Muscle of arm (tissue), 12 donors: ENCODE results near the gene LRRFIP1. TPM values are rescaled to one million over a fixed set of nuclear protein-coding genes. Genes with fewer than 3 reads are reported as not detected.
"Not testable (repeated sequence)": the region's sequence is repeated elsewhere in the genome, so short reads cannot be mapped to it uniquely, and the experiment has no call there.

Source experiments
- DNase-seq: peaks from one replicate; pipeline ENCODE4 v3.0.0-alpha.2; 2013
- polyA plus RNA-seq, 12 donors: library from polyadenylated mRNA; unstranded; fragments of 120-200 nt; gene quantifications; one replicate each; pipeline ENCODE4 v1.2.1, GENCODE V29; 2013; ENCODE audit not compliant: insufficient read length in 12 of 12

LRRFIP1 gene
- polyA plus RNA-seq, 12 donors: 108 to 837 (median 163) TPM

- DNase-seq: no peak
These were observed 115.6 kb downstream of the LRRFIP1 start for GRCh38 chr2:237743024-237743423.

GRCh38 chr2:237743561-237744269 lies 116.3 kb downstream of the LRRFIP1 start:
- DNase-seq: no peak

GRCh38 chr2:237744270-237744612 lies 116.9 kb downstream of the LRRFIP1 start:
- DNase-seq: no peak

- peak; percentile 78 for DNase-seq
These were observed 117.3 kb downstream of the LRRFIP1 start for GRCh38 chr2:237744613-237745249.

GRCh38 chr2:237745250-237745613 lies 117.8 kb downstream of the LRRFIP1 start:
- no peak for DNase-seq

GRCh38 chr2:237746302-237747080 lies 119.1 kb downstream of the LRRFIP1 start:
- no peak for DNase-seq

GRCh38 chr2:237747189-237747588 lies 119.8 kb downstream of the LRRFIP1 start:
- DNase-seq: no peak

- DNase-seq: no peak
These were observed 121.6 kb downstream of the LRRFIP1 start for GRCh38 chr2:237749002-237749401.

- no peak for DNase-seq
These were observed 122.6 kb downstream of the LRRFIP1 start for GRCh38 chr2:237749961-237750360.

- DNase-seq: not testable (repeated sequence)
These were observed 123.1 kb downstream of the LRRFIP1 start for GRCh38 chr2:237750441-237750840.

GRCh38 chr2:237752761-237753165 lies 125.4 kb downstream of the LRRFIP1 start:
- no peak for DNase-seq

GRCh38 chr2:237754182-237754581 lies 126.8 kb downstream of the LRRFIP1 start:
- no peak for DNase-seq

- no peak for DNase-seq
These were observed 127.3 kb downstream of the LRRFIP1 start for GRCh38 chr2:237754626-237755248.

GRCh38 chr2:237757616-237758015 lies 130.2 kb downstream of the LRRFIP1 start:
- no peak for DNase-seq

GRCh38 chr2:237758185-237758584 lies 130.8 kb downstream of the LRRFIP1 start:
- DNase-seq: no peak

GRCh38 chr2:237759176-237759575 lies 131.8 kb downstream of the LRRFIP1 start:
- DNase-seq: no peak

GRCh38 chr2:237760506-237761502 lies 133.4 kb downstream of the LRRFIP1 start:
- no peak for DNase-seq

- DNase-seq: not testable (repeated sequence)
These were observed 135.2 kb downstream of the LRRFIP1 start for GRCh38 chr2:237762291-237763182.

GRCh38 chr2:237763812-237764211 lies 136.4 kb downstream of the LRRFIP1 start:
- DNase-seq: no peak

GRCh38 chr2:237765122-237765521 lies 137.7 kb downstream of the LRRFIP1 start:
- DNase-seq: not testable (repeated sequence)
